ENCODE measurements around the gene CADM1. TPM values are rescaled to one million over a fixed set of nuclear protein-coding genes. Genes with fewer than 3 reads are reported as not detected.

Gene CADM1
- total RNA-seq, 1 experiment from 2014 or later = 0.79 TPM

- DNase-seq (ENCODE audit: low read depth, low spot score) (no peak), ATAC-seq (no peak)
- no peak overlapping the region for H3K27ac ChIP-seq (ENCODE audit: low read depth, low read length)
- H3K27me3 ChIP-seq (ENCODE audit: insufficient read depth, low read length) = no peaks in the 10 kb centered on the region
- H4K20me1 ChIP-seq (ENCODE audit: insufficient read depth) = no peaks in the 10 kb centered on the region
- no peak overlapping the region for H3K4me3 ChIP-seq (replicated peaks in 1 of 2; ENCODE audit: low read depth in 1 of 2, low read length in 2 of 2)
- ChIA-PET POLR2A (no interaction called here), RAD21 (ENCODE audit: low non-redundant PET in 1 of 2, low total read pairs in 2 of 2, uncharacterized antibody in 2 of 2, unreplicated experiment in 2 of 2) (no interaction called here), CTCF (no interaction called here)
- no peak overlapping the region for H3K9ac ChIP-seq (ENCODE audit: low read length)
- no peak for TF ChIP-seq TCF7L2 (IDR thresholded peaks at IDR 0.05; ENCODE audit: borderline replicate concordance, extremely low read depth, insufficient read depth, insufficient read length)
- TF ChIP-seq MAX (IDR thresholded peaks at IDR 0.05) = no peak
- H3K79me2 ChIP-seq (ENCODE audit: insufficient read depth, low read length) = no peaks in the 10 kb centered on the region
- H2AFZ ChIP-seq (ENCODE audit: low read depth, low read length, poor library complexity, severe bottlenecking) = no peak overlapping the region
- peaks cover 4 to 7% of the 10 kb centered on the region in 2 experiments; a peak in 2 of 4 replicates for H3K9me3 ChIP-seq (ENCODE audit: control insufficient read depth in 1 of 2, insufficient read depth in 1 of 2, low read depth in 1 of 2, low read length in 2 of 2)
- intact Hi-C loops (cut with micrococcal nuclease) = no loop called here
- H3K36me3 ChIP-seq (ENCODE audit: control insufficient read depth in 1 of 2, insufficient read depth in 2 of 2, low read length in 2 of 2) = no peaks in the 10 kb centered on the region
- H3K9me2 ChIP-seq (ENCODE audit: insufficient read depth) = no peaks in the 10 kb centered on the region
- H3K4me1 ChIP-seq (ENCODE audit: control insufficient read depth in 1 of 2, insufficient read depth in 2 of 2, low read length in 2 of 2) = no peaks in the 10 kb centered on the region
- no TSS peak for BruUV-seq (replicated peaks)
- H3K4me2 ChIP-seq (ENCODE audit: low read length) = no peak overlapping the region
These were observed 159.4 kb downstream of the CADM1 start for GRCh38 chr11:115344846-115345245.

GRCh38 chr11:115342142-115342541 is 162.1 kb downstream of the CADM1 start:
- Histone ChIP-seq H3K36me3 (ENCODE audit: control insufficient read depth in 1 of 2, insufficient read depth in 2 of 2, low read length in 2 of 2) (no peaks in the 10 kb centered on the region), H2AFZ (ENCODE audit: low read depth, low read length, poor library complexity, severe bottlenecking) (no peak overlapping the region), H3K4me3 (replicated peaks in 1 of 2; ENCODE audit: low read depth in 1 of 2, low read length in 2 of 2) (no peak overlapping the region), H3K9me3 (ENCODE audit: control insufficient read depth in 1 of 2, insufficient read depth in 1 of 2, low read depth in 1 of 2, low read length in 2 of 2) (peaks cover 4 to 7% of the 10 kb centered on the region in 2 experiments; a peak in 2 of 4 replicates), H3K9ac (ENCODE audit: low read length) (no peak overlapping the region), H3K79me2 (ENCODE audit: insufficient read depth, low read length) (no peaks in the 10 kb centered on the region), H3K4me2 (ENCODE audit: low read length) (no peak overlapping the region), H4K20me1 (ENCODE audit: insufficient read depth) (no peaks in the 10 kb centered on the region), H3K27ac (ENCODE audit: low read depth, low read length) (no peak overlapping the region), H3K27me3 (ENCODE audit: insufficient read depth, low read length) (no peaks in the 10 kb centered on the region), H3K4me1 (ENCODE audit: control insufficient read depth in 1 of 2, insufficient read depth in 2 of 2, low read length in 2 of 2) (no peaks in the 10 kb centered on the region), H3K9me2 (ENCODE audit: insufficient read depth) (no peaks in the 10 kb centered on the region)
- ATAC-seq (no peak), DNase-seq (ENCODE audit: low read depth, low spot score) (no peak)
- no TSS peak for BruUV-seq (replicated peaks)
- ChIA-PET CTCF (interaction anchor here (0.6 kb wide), 1 partner anchor 1005 kb away, joined by 3 read pairs; no protein-coding TSS in a partner anchor), POLR2A (no interaction called here), RAD21 (ENCODE audit: low non-redundant PET in 1 of 2, low total read pairs in 2 of 2, uncharacterized antibody in 2 of 2, unreplicated experiment in 2 of 2) (no interaction called here)
- intact Hi-C loops (cut with micrococcal nuclease) = no loop called here
- TF ChIP-seq EGR1 (IDR thresholded peaks at IDR 0.05; ENCODE audit: low read depth) (no peak), POLR2A (IDR thresholded peaks at IDR 0.05; ENCODE audit: borderline replicate concordance, extremely low read depth, insufficient read depth, insufficient read length) (no peak), CEBPB (IDR thresholded peaks at IDR 0.05; ENCODE audit: low read depth) (no peak), POLR2AphosphoS5 (IDR thresholded peaks at IDR 0.05; ENCODE audit: low read depth, low read length) (no peak), RAD21 (IDR thresholded peaks at IDR 0.05; ENCODE audit: low read depth) (no peak), SP1 (IDR thresholded peaks at IDR 0.05; ENCODE audit: low read depth) (no peak), ZFX (IDR thresholded peaks at IDR 0.05) (no peak), REST (IDR thresholded peaks at IDR 0.05; ENCODE audit: low read depth) (no peak), MAX (IDR thresholded peaks at IDR 0.05) (no peak), CTCF (IDR thresholded peaks at IDR 0.05 in 2 of 3, conservative IDR thresholded peaks at IDR 0.05 in 1 of 3; ENCODE audit: borderline replicate concordance in 1 of 3, insufficient read depth in 1 of 3, low read depth in 2 of 3, low read length in 2 of 3) (no peak), ZBTB33 (IDR thresholded peaks at IDR 0.05; ENCODE audit: extremely low read depth, insufficient replicate concordance, low read length) (no peak), SIN3A (IDR thresholded peaks at IDR 0.05; ENCODE audit: low read depth) (no peak)

Data from HCT116 (cell line).